DOHH2 (cell line): ENCODE measurements around the gene SLC4A2.

Source experiments
- H3F3A ChIP-seq: fragments of 200-600 bp; sonication (generic), shearing (Covaris generic); 2 replicates; pipeline ENCODE4 v1.6.0; 2016; ENCODE audit warnings: antibody characterized with exemption, mild to moderate bottlenecking; ENCODE audit not compliant: control insufficient read depth, insufficient read depth
- H3K27ac ChIP-seq: fragments of 200-600 bp; sonication (generic); 2 replicates; pipeline ENCODE4 v1.5.1; 2014; ENCODE audit warnings: low read depth, mild to moderate bottlenecking, low read length, moderate library complexity
- H3K27me3 ChIP-seq: fragments of 200-600 bp; sonication (generic); 2 replicates; pipeline ENCODE4 v1.6.1; 2014; ENCODE audit warnings: mild to moderate bottlenecking, low read length, mixed read lengths; ENCODE audit not compliant: control insufficient read depth
- H3K36me3 ChIP-seq: fragments of 200-600 bp; sonication (generic); 2 replicates; pipeline ENCODE4 v1.6.1; 2014; ENCODE audit warnings: mild to moderate bottlenecking, low read length, moderate library complexity, mixed read lengths; ENCODE audit not compliant: control insufficient read depth
- H3K4me1 ChIP-seq: fragments of 200-600 bp; sonication (generic); 2 replicates; pipeline ENCODE4 v1.6.1; 2014; ENCODE audit warnings: mild to moderate bottlenecking, low read length, mixed read lengths; ENCODE audit not compliant: control insufficient read depth
- H3K4me2 ChIP-seq: fragments of 200-600 bp; sonication (generic); 2 replicates; pipeline ENCODE4 v1.6.0; 2014; ENCODE audit warnings: mild to moderate bottlenecking, low read length, moderate library complexity
- H3K4me3 ChIP-seq: fragments of 200-600 bp; sonication (generic); 2 replicates; pipeline ENCODE4 v1.5.1; 2014; ENCODE audit warnings: mild to moderate bottlenecking, low read length, mixed read lengths
- H3K79me2 ChIP-seq: fragments of 200-600 bp; sonication (generic); 2 replicates; pipeline ENCODE4 v1.6.1; 2014; ENCODE audit warnings: mild to moderate bottlenecking, low read length, mixed read lengths; ENCODE audit not compliant: control insufficient read depth
- H3K9me2 ChIP-seq: fragments of 200-600 bp; sonication (generic); replicated peaks from 2 replicates; pipeline ENCODE4 v1.6.1; 2014; ENCODE audit warnings: mild to moderate bottlenecking, low read length, mixed read lengths; ENCODE audit not compliant: control insufficient read depth
- H3K9me3 ChIP-seq: fragments of 200-600 bp; sonication (generic); 2 replicates; pipeline ENCODE4 v1.6.1; 2014; ENCODE audit warnings: antibody characterized with exemption, low read length, mixed read lengths; ENCODE audit not compliant: control insufficient read depth, insufficient read depth
- H4K20me1 ChIP-seq: fragments of 200-600 bp; sonication (generic); 2 replicates; pipeline ENCODE4 v1.6.0; 2014; ENCODE audit warnings: low read depth, mild to moderate bottlenecking, antibody characterized with exemption, low read length, moderate library complexity; ENCODE audit not compliant: control insufficient read depth, insufficient read depth
- EZH2phosphoT487 ChIP-seq: fragments of 200-600 bp; sonication (generic); IDR thresholded peaks from 2 replicates; pipeline ENCODE4 v1.6.1; 2017; ENCODE audit warnings: borderline replicate concordance, mild to moderate bottlenecking, antibody characterized with exemption, low read length, moderate library complexity, mixed read lengths
- TF ChIP-seq, protein P1 (sequence below): fragments of 200-600 bp; sonication (generic); IDR thresholded peaks from one replicate; pipeline ENCODE4 v1.5.1; 2014; ENCODE audit warnings: antibody characterized with exemption, mild to moderate bottlenecking, low read depth, low read length; ENCODE audit not compliant: poor library complexity, severe bottlenecking

SLC4A2 gene

GRCh38 chr7:151033864-151034249 lies 25.5 kb upstream of the SLC4A2 start:
- Histone ChIP-seq H3K9me3 (no peaks in the 10 kb centered on the region), H3K79me2 (peaks cover 12% of the 10 kb centered on the region), H3F3A (no peaks in the 10 kb centered on the region), H3K36me3 (peaks cover 31% of the 10 kb centered on the region), H3K9me2 (no peaks in the 10 kb centered on the region), H3K4me3 (no peak overlapping the region), H3K27me3 (no peaks in the 10 kb centered on the region), H3K4me1 (peaks cover 9% of the 10 kb centered on the region), H4K20me1 (peaks cover 3% of the 10 kb centered on the region; the same call in 1 of the 2 replicates), H3K4me2 (no peak overlapping the region), H3K27ac (no peak overlapping the region)
- TF ChIP-seq, protein P1, sequence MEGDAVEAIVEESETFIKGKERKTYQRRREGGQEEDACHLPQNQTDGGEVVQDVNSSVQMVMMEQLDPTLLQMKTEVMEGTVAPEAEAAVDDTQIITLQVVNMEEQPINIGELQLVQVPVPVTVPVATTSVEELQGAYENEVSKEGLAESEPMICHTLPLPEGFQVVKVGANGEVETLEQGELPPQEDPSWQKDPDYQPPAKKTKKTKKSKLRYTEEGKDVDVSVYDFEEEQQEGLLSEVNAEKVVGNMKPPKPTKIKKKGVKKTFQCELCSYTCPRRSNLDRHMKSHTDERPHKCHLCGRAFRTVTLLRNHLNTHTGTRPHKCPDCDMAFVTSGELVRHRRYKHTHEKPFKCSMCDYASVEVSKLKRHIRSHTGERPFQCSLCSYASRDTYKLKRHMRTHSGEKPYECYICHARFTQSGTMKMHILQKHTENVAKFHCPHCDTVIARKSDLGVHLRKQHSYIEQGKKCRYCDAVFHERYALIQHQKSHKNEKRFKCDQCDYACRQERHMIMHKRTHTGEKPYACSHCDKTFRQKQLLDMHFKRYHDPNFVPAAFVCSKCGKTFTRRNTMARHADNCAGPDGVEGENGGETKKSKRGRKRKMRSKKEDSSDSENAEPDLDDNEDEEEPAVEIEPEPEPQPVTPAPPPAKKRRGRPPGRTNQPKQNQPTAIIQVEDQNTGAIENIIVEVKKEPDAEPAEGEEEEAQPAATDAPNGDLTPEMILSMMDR = no peak
- TF ChIP-seq EZH2phosphoT487 = no peak

- H3K79me2 ChIP-seq = peaks cover 6% of the 10 kb centered on the region
- peaks cover 31% of the 10 kb centered on the region for H3K36me3 ChIP-seq
- peaks cover 4% of the 10 kb centered on the region; the same call in 1 of the 2 replicates for H4K20me1 ChIP-seq
- H3K9me3 ChIP-seq = no peaks in the 10 kb centered on the region
- H3K4me1 ChIP-seq = peaks cover 4% of the 10 kb centered on the region
- H3K27ac ChIP-seq = no peak overlapping the region
- no peak for TF ChIP-seq EZH2phosphoT487
- TF ChIP-seq, protein P1 = no peak
- H3K4me3 ChIP-seq = no peak overlapping the region
- H3K27me3 ChIP-seq = no peaks in the 10 kb centered on the region
- no peak overlapping the region for H3K4me2 ChIP-seq
- no peaks in the 10 kb centered on the region for H3F3A ChIP-seq
- H3K9me2 ChIP-seq = no peaks in the 10 kb centered on the region
Measured at GRCh38 chr7:151034312-151035025, 24.9 kb upstream of the SLC4A2 start.

- peaks cover 31% of the 10 kb centered on the region for H3K36me3 ChIP-seq
- TF ChIP-seq, protein P1 = no peak
- TF ChIP-seq EZH2phosphoT487 = no peak
- H3K4me1 ChIP-seq = no peaks in the 10 kb centered on the region; the same call in 1 of the 2 replicates
Measured at GRCh38 chr7:151035026-151035717, 24.2 kb upstream of the SLC4A2 start.

More at GRCh38 chr7:151035026-151035717, 24.2 kb upstream of the SLC4A2 start:
- Histone ChIP-seq H3K27me3 (no peaks in the 10 kb centered on the region), H3F3A (no peaks in the 10 kb centered on the region), H3K79me2 (no peaks in the 10 kb centered on the region; the same call in 1 of the 2 replicates), H3K27ac (no peak overlapping the region), H3K9me3 (no peaks in the 10 kb centered on the region), H3K4me3 (no peak overlapping the region), H4K20me1 (peaks cover 4% of the 10 kb centered on the region; the same call in 1 of the 2 replicates), H3K9me2 (no peaks in the 10 kb centered on the region), H3K4me2 (no peak overlapping the region)
